ENCODE measurements around the gene KLHDC8A.

GRCh38 chr1:205293350-205294074 is 63.2 kb downstream of the KLHDC8A start:
- TF ChIP-seq CTCF (CRISPR knock-in tag; IDR thresholded peaks at IDR 0.05) (no peak), NCOA2 (CRISPR knock-in tag; IDR thresholded peaks at IDR 0.05) (no peak), ELF1 (CRISPR knock-in tag; IDR thresholded peaks at IDR 0.05) (no peak), ATF2 (CRISPR knock-in tag; IDR thresholded peaks at IDR 0.05) (no peak), POLR2A (IDR thresholded peaks at IDR 0.05; ENCODE audit: insufficient read depth in 1 of 2, low read depth in 2 of 2, low read length in 2 of 2) (no peak), ZKSCAN8 (CRISPR knock-in tag; IDR thresholded peaks at IDR 0.05; ENCODE audit: borderline replicate concordance) (no peak), PTBP1 (IDR thresholded peaks at IDR 0.05; ENCODE audit: low read depth, low read length, poor library complexity, severe bottlenecking) (no peak), ZBTB40 (IDR thresholded peaks at IDR 0.05) (no peak), ZBTB40 (CRISPR knock-in tag; IDR thresholded peaks at IDR 0.05) (no peak), KDM3A (CRISPR knock-in tag; IDR thresholded peaks at IDR 0.05; ENCODE audit: low read depth) (no peak), POLR2AphosphoS5 (IDR thresholded peaks at IDR 0.05; ENCODE audit: low read depth, low read length) (no peak), RNF219 (CRISPR knock-in tag; IDR thresholded peaks at IDR 0.05) (no peak)

Measured in HepG2 (cell line).